Bronchial epithelial cell (primary cell): Measurements from ENCODE around the gene CAND1. TPM values are rescaled to one million over a fixed set of nuclear protein-coding genes. Genes with fewer than 3 reads are reported as not detected.

ENCODE experiments used
- DNase-seq: peaks from one replicate; pipeline ENCODE4 v3.0.0-alpha.2; 2010; ENCODE audit warnings: low read depth
- FAIRE-seq: peaks from 2 replicates; lab custom pipeline; 2011; peaks lifted over from hg19 to GRCh38; lab: Jason Lieb, UNC
- H3K27me3 ChIP-seq: 2 replicates; pipeline ENCODE4 v1.5.1; 2011; ENCODE audit warnings: low read length; ENCODE audit not compliant: control insufficient read depth, insufficient read depth
- H3K36me3 ChIP-seq: 2 replicates; pipeline ENCODE4 v1.5.1; 2011; ENCODE audit warnings: low read length; ENCODE audit not compliant: control insufficient read depth, insufficient read depth
- H3K4me3 ChIP-seq: 2 replicates; pipeline ENCODE4 v1.5.1; 2011; ENCODE audit warnings: mild to moderate bottlenecking, low read depth, low read length, control low read depth
- CTCF ChIP-seq: IDR thresholded peaks from 2 replicates; pipeline ENCODE4 v1.5.1; 2011; ENCODE audit warnings: mild to moderate bottlenecking, moderate library complexity, low read length, control low read depth, inconsistent platforms; ENCODE audit not compliant: insufficient read depth, severe bottlenecking
- total RNA-seq: library from RNA; depleted of rRNA; stranded (reverse); fragments of >200 nt; gene quantifications from 2 replicates; pipeline ENCODE4 v1.2.1, GENCODE V29; 2014

Gene CAND1
- total RNA-seq, 1 donor from 2014 or later: 92.1 TPM

DNA sequence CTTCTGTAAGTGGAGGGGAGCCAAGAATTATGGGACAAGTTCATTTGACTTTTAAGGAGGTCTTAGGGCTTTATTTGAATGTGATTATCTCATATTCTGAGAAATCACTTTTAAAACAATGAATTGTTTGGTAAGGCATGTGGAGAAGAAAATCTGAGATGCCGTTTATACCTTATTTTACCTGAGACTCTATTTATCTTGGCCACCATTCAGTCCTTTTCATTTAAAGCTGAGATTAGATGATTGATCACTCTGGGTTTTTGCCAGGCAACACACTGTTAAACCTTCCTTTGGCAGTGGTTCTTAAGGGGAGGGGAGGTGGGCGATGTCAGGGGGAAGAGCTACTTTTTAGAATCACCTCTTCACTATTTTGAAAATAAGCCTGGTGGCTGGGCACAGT, 11.4 kb downstream of the CAND1 start:
- TF ChIP-seq CTCF: no peak
- FAIRE-seq (no peak), DNase-seq (no peak)
- Histone ChIP-seq H3K4me3 (no peak overlapping the region), H3K27me3 (no peaks in the 10 kb centered on the region), H3K36me3 (no peaks in the 10 kb centered on the region)

- peaks cover 5% of the 10 kb centered on the region for H3K36me3 ChIP-seq
- no peak for TF ChIP-seq CTCF
- FAIRE-seq: no peak
- H3K27me3 ChIP-seq: no peaks in the 10 kb centered on the region
- no peak overlapping the region for H3K4me3 ChIP-seq
- no peak for DNase-seq
These were observed 15.4 kb downstream of the CAND1 start for GRCh38 chr12:67284561-67284960.

DNA sequence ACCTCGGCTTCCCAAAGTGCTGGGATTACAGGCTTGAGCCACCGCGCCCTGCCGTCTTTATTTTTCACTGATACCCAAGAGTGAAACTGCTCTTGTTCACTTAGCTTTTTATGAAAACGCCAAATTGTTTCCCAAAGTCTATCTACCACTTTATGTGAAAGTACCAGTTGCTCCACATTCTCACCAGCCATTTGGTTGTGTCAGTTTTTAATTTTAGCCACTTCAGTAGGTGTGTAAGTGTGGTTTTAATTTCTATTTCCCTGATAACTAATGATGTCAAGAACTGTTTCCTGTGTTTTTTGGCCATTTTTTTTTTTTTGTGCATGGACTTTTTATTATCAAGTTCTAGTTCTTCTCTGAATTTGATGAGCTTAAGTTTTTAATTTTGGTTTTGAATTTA, 17.1 kb downstream of the CAND1 start:
- Histone ChIP-seq H3K27me3 (no peaks in the 10 kb centered on the region), H3K36me3 (peaks cover 5% of the 10 kb centered on the region), H3K4me3 (no peak overlapping the region)
- DNase-seq (no peak), FAIRE-seq (no peak)
- TF ChIP-seq CTCF: no peak

- H3K4me3 ChIP-seq: no peak overlapping the region
- no peak for FAIRE-seq
- no peaks in the 10 kb centered on the region for H3K27me3 ChIP-seq
- H3K36me3 ChIP-seq: peaks cover 5% of the 10 kb centered on the region
- no peak for TF ChIP-seq CTCF
- DNase-seq: no peak
These were observed 18.2 kb downstream of the CAND1 start for GRCh38 chr12:67287311-67287710.

DNA sequence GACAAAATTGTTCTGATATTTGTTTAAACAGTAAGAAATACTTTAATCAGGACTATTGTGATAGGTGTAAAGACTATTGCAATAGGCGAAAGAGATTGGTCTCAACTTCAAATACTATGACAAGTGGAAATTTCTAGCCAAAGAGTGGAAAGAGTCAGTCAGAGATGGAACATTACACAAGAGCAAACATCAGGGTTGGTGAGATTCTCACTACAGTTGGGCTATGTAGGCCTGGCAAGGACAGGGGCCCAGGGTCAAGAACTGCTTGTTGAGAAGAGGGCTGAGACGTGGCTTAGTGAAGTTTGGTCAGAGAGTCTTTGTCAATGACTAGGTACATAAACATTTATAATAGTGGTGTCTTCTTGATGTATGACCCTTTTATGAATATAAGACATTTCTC, 19.4 kb downstream of the CAND1 start:
- no peak overlapping the region for H3K4me3 ChIP-seq
- peaks cover 5% of the 10 kb centered on the region for H3K36me3 ChIP-seq
- FAIRE-seq (no peak), DNase-seq (no peak)
- no peak for TF ChIP-seq CTCF
- H3K27me3 ChIP-seq: no peaks in the 10 kb centered on the region

DNA sequence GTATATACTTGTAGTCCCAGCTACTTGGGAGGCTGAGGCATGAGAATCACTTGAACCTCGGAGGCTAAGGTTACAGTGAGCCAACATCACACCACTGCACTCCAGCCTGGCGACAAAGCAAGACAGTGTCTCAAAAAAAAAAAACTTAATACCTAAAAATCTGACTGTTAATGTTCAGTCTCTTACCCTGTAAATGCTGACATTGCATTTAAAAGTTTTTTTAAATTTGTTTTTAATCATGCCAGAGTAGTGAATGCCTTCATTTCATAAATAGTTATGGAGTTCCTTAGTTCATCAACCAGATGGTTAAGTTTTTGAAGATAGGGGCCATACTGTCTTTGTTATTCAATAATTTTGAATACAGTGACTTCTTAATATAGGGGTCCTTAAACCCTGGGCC, 21.2 kb downstream of the CAND1 start:
- DNase-seq (no peak), FAIRE-seq (no peak)
- Histone ChIP-seq H3K27me3 (no peaks in the 10 kb centered on the region), H3K4me3 (no peak overlapping the region), H3K36me3 (peaks cover 6% of the 10 kb centered on the region)
- TF ChIP-seq CTCF: no peak
